ENCODE measurements around the gene NDUFB3.
A peak's percentile ranks its signal among the peaks of the same experiment; 100 is the strongest.

The NDUFB3 gene

DNA sequence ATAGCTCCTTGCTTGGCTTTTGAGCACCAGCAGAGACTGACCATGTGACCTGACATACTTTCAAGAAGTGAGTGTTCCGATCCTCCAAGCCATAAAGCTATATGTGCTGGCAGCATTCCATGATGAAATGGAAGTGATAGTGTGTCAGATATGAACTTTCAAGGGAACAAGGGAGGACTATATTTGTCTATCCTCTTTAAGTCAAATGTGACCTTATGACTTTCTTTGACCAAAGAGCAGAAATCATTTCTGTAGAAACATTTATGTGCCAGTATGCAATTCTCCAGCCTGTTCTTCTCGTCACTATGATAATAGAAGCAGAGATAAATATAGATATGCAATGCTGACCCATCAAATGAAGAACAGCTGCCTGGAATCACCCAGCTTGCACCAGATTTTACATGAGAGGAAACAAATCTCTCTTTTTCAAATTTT is 14.7 kb upstream of the NDUFB3 start:
- DNase-seq (ENCODE audit: low read depth in 1 of 2, low spot score in 1 of 2) = no peak
- TF ChIP-seq SPI1 (IDR thresholded peaks at IDR 0.05; ENCODE audit: borderline replicate concordance, low read depth) (no peak), GABPA (IDR thresholded peaks at IDR 0.05; ENCODE audit: low read depth) (no peak), POLR2AphosphoS5 (IDR thresholded peaks at IDR 0.05; ENCODE audit: low read depth) (no peak)
- TF ChIP-seq, protein P1, sequence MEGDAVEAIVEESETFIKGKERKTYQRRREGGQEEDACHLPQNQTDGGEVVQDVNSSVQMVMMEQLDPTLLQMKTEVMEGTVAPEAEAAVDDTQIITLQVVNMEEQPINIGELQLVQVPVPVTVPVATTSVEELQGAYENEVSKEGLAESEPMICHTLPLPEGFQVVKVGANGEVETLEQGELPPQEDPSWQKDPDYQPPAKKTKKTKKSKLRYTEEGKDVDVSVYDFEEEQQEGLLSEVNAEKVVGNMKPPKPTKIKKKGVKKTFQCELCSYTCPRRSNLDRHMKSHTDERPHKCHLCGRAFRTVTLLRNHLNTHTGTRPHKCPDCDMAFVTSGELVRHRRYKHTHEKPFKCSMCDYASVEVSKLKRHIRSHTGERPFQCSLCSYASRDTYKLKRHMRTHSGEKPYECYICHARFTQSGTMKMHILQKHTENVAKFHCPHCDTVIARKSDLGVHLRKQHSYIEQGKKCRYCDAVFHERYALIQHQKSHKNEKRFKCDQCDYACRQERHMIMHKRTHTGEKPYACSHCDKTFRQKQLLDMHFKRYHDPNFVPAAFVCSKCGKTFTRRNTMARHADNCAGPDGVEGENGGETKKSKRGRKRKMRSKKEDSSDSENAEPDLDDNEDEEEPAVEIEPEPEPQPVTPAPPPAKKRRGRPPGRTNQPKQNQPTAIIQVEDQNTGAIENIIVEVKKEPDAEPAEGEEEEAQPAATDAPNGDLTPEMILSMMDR (IDR thresholded peaks at IDR 0.05; ENCODE audit: insufficient read depth, low read length) = no peak
- TF ChIP-seq, protein P2, sequence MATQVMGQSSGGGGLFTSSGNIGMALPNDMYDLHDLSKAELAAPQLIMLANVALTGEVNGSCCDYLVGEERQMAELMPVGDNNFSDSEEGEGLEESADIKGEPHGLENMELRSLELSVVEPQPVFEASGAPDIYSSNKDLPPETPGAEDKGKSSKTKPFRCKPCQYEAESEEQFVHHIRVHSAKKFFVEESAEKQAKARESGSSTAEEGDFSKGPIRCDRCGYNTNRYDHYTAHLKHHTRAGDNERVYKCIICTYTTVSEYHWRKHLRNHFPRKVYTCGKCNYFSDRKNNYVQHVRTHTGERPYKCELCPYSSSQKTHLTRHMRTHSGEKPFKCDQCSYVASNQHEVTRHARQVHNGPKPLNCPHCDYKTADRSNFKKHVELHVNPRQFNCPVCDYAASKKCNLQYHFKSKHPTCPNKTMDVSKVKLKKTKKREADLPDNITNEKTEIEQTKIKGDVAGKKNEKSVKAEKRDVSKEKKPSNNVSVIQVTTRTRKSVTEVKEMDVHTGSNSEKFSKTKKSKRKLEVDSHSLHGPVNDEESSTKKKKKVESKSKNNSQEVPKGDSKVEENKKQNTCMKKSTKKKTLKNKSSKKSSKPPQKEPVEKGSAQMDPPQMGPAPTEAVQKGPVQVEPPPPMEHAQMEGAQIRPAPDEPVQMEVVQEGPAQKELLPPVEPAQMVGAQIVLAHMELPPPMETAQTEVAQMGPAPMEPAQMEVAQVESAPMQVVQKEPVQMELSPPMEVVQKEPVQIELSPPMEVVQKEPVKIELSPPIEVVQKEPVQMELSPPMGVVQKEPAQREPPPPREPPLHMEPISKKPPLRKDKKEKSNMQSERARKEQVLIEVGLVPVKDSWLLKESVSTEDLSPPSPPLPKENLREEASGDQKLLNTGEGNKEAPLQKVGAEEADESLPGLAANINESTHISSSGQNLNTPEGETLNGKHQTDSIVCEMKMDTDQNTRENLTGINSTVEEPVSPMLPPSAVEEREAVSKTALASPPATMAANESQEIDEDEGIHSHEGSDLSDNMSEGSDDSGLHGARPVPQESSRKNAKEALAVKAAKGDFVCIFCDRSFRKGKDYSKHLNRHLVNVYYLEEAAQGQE (IDR thresholded peaks at IDR 0.05; ENCODE audit: insufficient replicate concordance, low read depth) = no peak
- Histone ChIP-seq H3K4me3 (replicated peaks; ENCODE audit: insufficient read depth, low read length) (no peak overlapping the region), H3K27ac (replicated peaks) (peak overlapping the region; percentile 2; the same call in 1 of the 2 replicates), H3K27me3 (ENCODE audit: insufficient read depth, poor library complexity, severe bottlenecking) (no peaks in the 10 kb centered on the region)

- peak overlapping the region; percentile 2; the same call in 1 of the 2 replicates for H3K27ac ChIP-seq (replicated peaks)
- TF ChIP-seq GABPA (IDR thresholded peaks at IDR 0.05; ENCODE audit: low read depth) (no peak), SPI1 (IDR thresholded peaks at IDR 0.05; ENCODE audit: borderline replicate concordance, low read depth) (peak; percentile 42; the same call in 1 of the 2 replicates)
- TF ChIP-seq, protein P1 (IDR thresholded peaks at IDR 0.05; ENCODE audit: insufficient read depth, low read length) = no peak
- TF ChIP-seq, protein P2 (IDR thresholded peaks at IDR 0.05; ENCODE audit: insufficient replicate concordance, low read depth) = no peak
- no peaks in the 10 kb centered on the region for H3K27me3 ChIP-seq (ENCODE audit: insufficient read depth, poor library complexity, severe bottlenecking)
- no peak overlapping the region for H3K4me3 ChIP-seq (replicated peaks; ENCODE audit: insufficient read depth, low read length)
- no peak for DNase-seq (ENCODE audit: low read depth in 1 of 2, low spot score in 1 of 2)
Measured at GRCh38 chr2:201057715-201058248, 14.0 kb upstream of the NDUFB3 start.

- Histone ChIP-seq H3K27ac (replicated peaks) (no peak overlapping the region), H3K4me3 (replicated peaks; ENCODE audit: insufficient read depth, low read length) (no peak overlapping the region), H3K27me3 (ENCODE audit: insufficient read depth, poor library complexity, severe bottlenecking) (no peaks in the 10 kb centered on the region)
- DNase-seq (ENCODE audit: low read depth in 1 of 2, low spot score in 1 of 2) = no peak
- TF ChIP-seq, protein P2 (IDR thresholded peaks at IDR 0.05; ENCODE audit: insufficient replicate concordance, low read depth) = no peak
- no peak for TF ChIP-seq GABPA (IDR thresholded peaks at IDR 0.05; ENCODE audit: low read depth)
- TF ChIP-seq, protein P1 (IDR thresholded peaks at IDR 0.05; ENCODE audit: insufficient read depth, low read length) = no peak
- TF ChIP-seq POLR2AphosphoS5 (IDR thresholded peaks at IDR 0.05; ENCODE audit: low read depth) = no peak
- TF ChIP-seq SPI1 (IDR thresholded peaks at IDR 0.05; ENCODE audit: borderline replicate concordance, low read depth) = no peak
Measured at GRCh38 chr2:201058914-201059313, 12.9 kb upstream of the NDUFB3 start.
